Esophagus squamous epithelium (tissue), 5 donors: ENCODE results near the gene THADA. TPM values are rescaled to one million over a fixed set of nuclear protein-coding genes. Genes with fewer than 3 reads are reported as not detected.

Source experiments
- DNase-seq: peaks from one replicate; lab custom pipeline; 2025; lab: John Stamatoyannopoulos, UW
- H3K27ac ChIP-seq, 4 donors: fragments of 200-600 bp; sonication (generic); one replicate each; pipeline ENCODE4 v1.5.1; 2016 to 2019; ENCODE audit warnings: mild to moderate bottlenecking in 1 of 4
- H3K27me3 ChIP-seq, 4 donors: fragments of 200-600 bp; sonication (generic); 1 replicate in 3 of 4; 2 replicates in 1 of 4; pipeline versions ENCODE4 v1.5.1 to v1.6.0; 2017 to 2021; ENCODE audit warnings: antibody characterized with exemption in 1 of 4
- H3K36me3 ChIP-seq, 3 donors: fragments of 200-600 bp; sonication (generic); one replicate each; pipeline ENCODE4 v1.5.1; 2016 to 2019
- H3K4me1 ChIP-seq, 3 donors: fragments of 200-600 bp; sonication (generic); one replicate each; pipeline ENCODE4 v1.5.1; 2017 to 2019
- H3K4me3 ChIP-seq, 4 donors: fragments of 200-600 bp; sonication (generic); 1 replicate in 3 of 4; 2 replicates in 1 of 4; pipeline ENCODE4 v1.5.1; 2016 to 2019; ENCODE audit warnings: mild to moderate bottlenecking in 2 of 4, moderate library complexity in 1 of 4
- H3K9me3 ChIP-seq, 3 donors: fragments of 200-600 bp; sonication (generic); one replicate each; pipeline ENCODE4 v1.5.1; 2016 to 2019
- POLR2A ChIP-seq, 4 donors: fragments of 450-650 bp; IDR thresholded peaks; one replicate each; pipeline ENCODE4 v1.6.1; 2017; ENCODE audit warnings: antibody characterized with exemption in 4 of 4, mild to moderate bottlenecking in 4 of 4, moderate library complexity in 3 of 4
- WGBS, 2 donors: methylation state at CpG; one replicate each; pipeline ENCODE4 v1.1.5; 2018; 5-methylcytosine and 5-hydroxymethylcytosine counted together
- intact Hi-C: fragments of 100-400 bp; cut with DNase I; formaldehyde crosslinking; loops from one replicate; pipeline ENCODE4 v1.15.0; 2022
- total RNA-seq, 4 donors: library from RNA; depleted of rRNA; stranded (reverse); fragments of >200 nt; gene quantifications; one replicate each; pipeline ENCODE4 v1.1.0, GENCODE V29; 2016
- TF ChIP-seq, protein P1 (sequence below), 6 experiments: fragments of 450-650 bp in 4 of 6; fragments of 200-600 bp in 2 of 6; sonication (generic) in 2 of 6; IDR thresholded peaks; one replicate each; pipeline ENCODE4 v1.5.1; 2016 to 2019; ENCODE audit warnings: antibody characterized with exemption in 6 of 6, mild to moderate bottlenecking in 4 of 6, moderate library complexity in 4 of 6
- donor health status: DM: yes; HTN: yes; CAD: no.

Gene THADA
- total RNA-seq, 4 donors from 2014 or later = 14.0 to 32.2 (median 21.0) TPM

DNA sequence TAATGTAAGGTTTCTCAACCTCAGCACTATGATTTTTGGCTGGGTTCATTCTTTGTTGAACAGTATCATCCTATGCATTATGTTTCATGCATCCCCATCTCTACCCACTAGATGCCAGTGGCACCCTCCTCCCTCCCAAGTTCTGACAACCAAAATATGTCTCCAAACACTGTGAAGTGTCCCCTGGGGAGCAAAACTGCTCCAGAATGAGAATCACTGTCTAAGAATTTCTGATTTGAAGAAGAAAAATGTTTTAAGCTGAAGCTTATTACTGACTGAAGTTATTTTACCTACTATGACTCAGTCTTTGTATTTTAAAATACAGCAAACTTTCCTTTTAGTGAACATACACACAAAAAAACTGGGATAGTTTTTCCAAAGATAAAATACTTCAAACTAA is 3.4 kb downstream of the THADA start:
- Histone ChIP-seq H3K4me3 (no peak overlapping the region), H3K27me3 (no peaks in the 10 kb centered on the region), H3K27ac (no peak overlapping the region), H3K36me3 (peaks cover 3 to 50% (median 3%) of the 10 kb centered on the region in 3 donors), H3K9me3 (no peaks in the 10 kb centered on the region), H3K4me1 (peaks cover 10 to 25% (median 13%) of the 10 kb centered on the region in 3 donors)
- intact Hi-C loops = no loop called here
- no peak for DNase-seq
- TF ChIP-seq, protein P1, sequence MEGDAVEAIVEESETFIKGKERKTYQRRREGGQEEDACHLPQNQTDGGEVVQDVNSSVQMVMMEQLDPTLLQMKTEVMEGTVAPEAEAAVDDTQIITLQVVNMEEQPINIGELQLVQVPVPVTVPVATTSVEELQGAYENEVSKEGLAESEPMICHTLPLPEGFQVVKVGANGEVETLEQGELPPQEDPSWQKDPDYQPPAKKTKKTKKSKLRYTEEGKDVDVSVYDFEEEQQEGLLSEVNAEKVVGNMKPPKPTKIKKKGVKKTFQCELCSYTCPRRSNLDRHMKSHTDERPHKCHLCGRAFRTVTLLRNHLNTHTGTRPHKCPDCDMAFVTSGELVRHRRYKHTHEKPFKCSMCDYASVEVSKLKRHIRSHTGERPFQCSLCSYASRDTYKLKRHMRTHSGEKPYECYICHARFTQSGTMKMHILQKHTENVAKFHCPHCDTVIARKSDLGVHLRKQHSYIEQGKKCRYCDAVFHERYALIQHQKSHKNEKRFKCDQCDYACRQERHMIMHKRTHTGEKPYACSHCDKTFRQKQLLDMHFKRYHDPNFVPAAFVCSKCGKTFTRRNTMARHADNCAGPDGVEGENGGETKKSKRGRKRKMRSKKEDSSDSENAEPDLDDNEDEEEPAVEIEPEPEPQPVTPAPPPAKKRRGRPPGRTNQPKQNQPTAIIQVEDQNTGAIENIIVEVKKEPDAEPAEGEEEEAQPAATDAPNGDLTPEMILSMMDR (IDR thresholded peaks at IDR 0.05) = no peak
- TF ChIP-seq POLR2A (IDR thresholded peaks at IDR 0.05) = no peak

DNA sequence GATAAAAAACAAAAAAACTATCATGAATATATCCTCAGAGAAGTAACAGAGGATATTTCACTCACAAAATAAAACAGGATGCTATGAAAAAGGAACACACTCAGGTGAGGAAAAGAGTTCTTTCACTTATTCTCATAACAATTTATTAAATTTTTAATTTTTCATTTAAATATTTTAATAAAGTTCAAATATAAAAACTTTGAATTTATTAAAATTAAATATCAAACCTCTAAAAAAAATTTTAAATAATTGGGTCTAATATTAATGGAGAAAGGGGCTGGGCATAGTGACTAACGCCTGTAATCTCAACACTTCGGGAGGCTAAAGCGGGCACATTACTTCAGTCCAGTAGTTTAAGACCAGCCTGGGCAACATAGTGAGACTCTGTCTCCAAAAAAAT is 10.1 kb downstream of the THADA start:
- 90% methylated on average over 3 of the region's 3 CpGs for WGBS, 2 donors
- no peak overlapping the region for H3K27ac ChIP-seq
- no peak overlapping the region for H3K4me3 ChIP-seq
- intact Hi-C loops = no loop called here
- no peaks in the 10 kb centered on the region for H3K4me1 ChIP-seq
- H3K36me3 ChIP-seq = peaks cover 0 to 100% (median 20%) of the 10 kb centered on the region in 3 donors
- no peak for DNase-seq
- no peaks in the 10 kb centered on the region for H3K9me3 ChIP-seq
- TF ChIP-seq, protein P1 (IDR thresholded peaks at IDR 0.05) = no peak
- TF ChIP-seq POLR2A (IDR thresholded peaks at IDR 0.05) = no peak
- no peaks in the 10 kb centered on the region for H3K27me3 ChIP-seq

DNA sequence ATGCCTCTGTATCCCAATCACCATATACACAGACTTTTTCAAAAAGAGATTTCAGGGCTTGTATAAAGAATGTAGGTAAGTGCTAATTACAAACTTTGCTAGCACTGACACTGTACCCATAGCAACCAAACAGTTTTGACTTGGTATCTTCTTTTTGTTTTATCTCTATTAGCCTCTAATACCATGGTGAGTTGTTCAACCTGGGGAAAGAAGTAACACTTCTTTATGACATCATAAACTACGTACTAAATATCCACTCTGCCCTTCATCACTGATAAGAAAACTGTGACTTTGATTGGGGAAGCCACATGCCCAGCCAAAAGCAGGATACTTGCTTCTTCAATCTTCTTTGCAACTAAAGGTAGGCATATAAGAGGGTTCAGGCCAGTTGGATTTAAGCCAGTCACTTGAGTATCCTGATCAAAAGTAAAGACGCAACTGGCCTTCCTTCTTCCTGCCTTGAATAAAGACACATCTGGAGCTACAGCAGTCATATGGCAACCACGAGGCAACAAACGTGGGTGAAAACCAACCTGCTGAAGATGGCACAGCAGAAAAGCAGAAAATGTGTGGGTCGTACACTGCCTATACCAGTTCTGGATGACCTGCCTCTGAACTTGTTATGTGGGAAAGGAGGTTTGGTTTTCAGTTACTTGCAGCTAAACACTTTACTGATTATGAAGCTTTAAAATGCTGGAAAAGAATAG is 16.4 kb downstream of the THADA start:
- 74 to 85% methylated on average over 5 of the region's 5 CpGs for WGBS, 2 donors
- H3K9me3 ChIP-seq = no peaks in the 10 kb centered on the region
- H3K27ac ChIP-seq = no peak overlapping the region
- peaks cover 0 to 92% (median 19%) of the 10 kb centered on the region in 3 donors for H3K36me3 ChIP-seq
- peaks cover 0 to 4% (median 0%) of the 10 kb centered on the region in 3 donors for H3K4me1 ChIP-seq
- H3K4me3 ChIP-seq = no peak overlapping the region
- DNase-seq = no peak
- H3K27me3 ChIP-seq = no peaks in the 10 kb centered on the region
- intact Hi-C loops = no loop called here
- TF ChIP-seq, protein P1 (IDR thresholded peaks at IDR 0.05) = no peak
- TF ChIP-seq POLR2A (IDR thresholded peaks at IDR 0.05) = no peak

DNA sequence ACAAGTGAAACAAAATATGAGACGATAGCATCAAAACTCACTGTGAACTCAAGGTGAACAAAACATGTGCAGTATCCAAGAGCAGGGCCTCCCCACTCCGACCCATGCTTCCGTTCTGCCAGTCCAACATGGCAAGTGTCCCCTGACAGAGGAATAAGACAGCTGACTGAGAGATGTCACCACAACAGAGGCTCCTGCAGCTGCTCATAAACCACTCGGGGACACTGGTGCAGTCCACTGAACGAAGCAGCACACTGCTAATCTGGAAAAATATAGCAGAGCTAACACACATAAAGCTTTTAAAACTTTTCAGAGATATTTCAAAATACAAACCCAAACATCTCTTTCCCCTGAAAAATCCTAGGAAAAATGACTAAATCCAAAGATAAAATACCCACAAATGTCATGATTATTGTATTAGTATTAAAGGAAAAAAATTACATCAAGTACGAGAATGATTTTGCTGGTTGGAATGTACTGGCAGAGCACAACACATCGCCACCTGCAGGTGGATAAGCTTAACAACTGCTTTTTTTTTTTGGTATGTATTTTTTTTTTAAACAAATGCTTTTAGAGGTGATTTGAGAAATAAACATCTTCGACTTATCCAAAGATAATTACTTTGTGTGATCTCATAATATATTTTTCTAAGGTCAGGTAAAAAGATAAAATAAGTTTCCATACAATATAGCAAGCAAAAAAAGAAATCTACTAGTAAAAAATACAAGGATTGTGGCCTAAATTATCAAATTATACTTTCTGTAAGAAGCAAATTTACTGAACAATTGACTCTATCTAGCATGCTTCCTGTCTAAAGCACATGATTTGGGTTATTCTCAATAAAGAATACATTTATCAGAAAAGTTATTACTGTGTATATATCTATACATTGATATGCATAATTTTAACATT is 18.6 kb downstream of the THADA start:
- no peaks in the 10 kb centered on the region for H3K27me3 ChIP-seq

More for the DNA sequence above, 18.6 kb downstream of the THADA start:
- Histone ChIP-seq H3K36me3 (peaks cover 0 to 91% (median 19%) of the 10 kb centered on the region in 3 donors), H3K4me3 (no peak overlapping the region), H3K9me3 (no peaks in the 10 kb centered on the region), H3K27ac (peak overlapping the region in 1 of 4 donors; percentile 31), H3K4me1 (peaks cover 0 to 4% (median 0%) of the 10 kb centered on the region in 3 donors)
- WGBS, 2 donors = 42 to 51% methylated on average over 8 of the region's 8 CpGs
- TF ChIP-seq, protein P1 (IDR thresholded peaks at IDR 0.05) = peak; percentile 47 to 79 (median 60)
- no peak for TF ChIP-seq POLR2A (IDR thresholded peaks at IDR 0.05)
- intact Hi-C loops = no loop called here
- no peak for DNase-seq
